Fibroblast of pulmonary artery (primary cell): ENCODE measurements around the gene TBC1D32.
"Not testable (repeated sequence)": the region's sequence is repeated elsewhere in the genome, so short reads cannot be mapped to it uniquely, and the experiment has no call there.

ENCODE experiments used
- DNase-seq: peaks from one replicate; pipeline ENCODE4 v3.0.0-alpha.2; 2010; ENCODE audit warnings: low read depth
- H3K4me3 ChIP-seq: replicated peaks from 2 replicates; pipeline ENCODE4 v1.5.1; 2011; ENCODE audit warnings: low read depth, mild to moderate bottlenecking, control low read depth, low read length, moderate library complexity
- TF ChIP-seq, protein P1 (sequence below): IDR thresholded peaks from 2 replicates; pipeline ENCODE4 v1.5.1; 2011; ENCODE audit warnings: mild to moderate bottlenecking, control low read depth, low read length, inconsistent platforms; ENCODE audit errors: missing control alignments

TBC1D32 gene

GRCh38 chr6:121305957-121306607 lies 28.2 kb downstream of the TBC1D32 start:
- TF ChIP-seq, protein P1, sequence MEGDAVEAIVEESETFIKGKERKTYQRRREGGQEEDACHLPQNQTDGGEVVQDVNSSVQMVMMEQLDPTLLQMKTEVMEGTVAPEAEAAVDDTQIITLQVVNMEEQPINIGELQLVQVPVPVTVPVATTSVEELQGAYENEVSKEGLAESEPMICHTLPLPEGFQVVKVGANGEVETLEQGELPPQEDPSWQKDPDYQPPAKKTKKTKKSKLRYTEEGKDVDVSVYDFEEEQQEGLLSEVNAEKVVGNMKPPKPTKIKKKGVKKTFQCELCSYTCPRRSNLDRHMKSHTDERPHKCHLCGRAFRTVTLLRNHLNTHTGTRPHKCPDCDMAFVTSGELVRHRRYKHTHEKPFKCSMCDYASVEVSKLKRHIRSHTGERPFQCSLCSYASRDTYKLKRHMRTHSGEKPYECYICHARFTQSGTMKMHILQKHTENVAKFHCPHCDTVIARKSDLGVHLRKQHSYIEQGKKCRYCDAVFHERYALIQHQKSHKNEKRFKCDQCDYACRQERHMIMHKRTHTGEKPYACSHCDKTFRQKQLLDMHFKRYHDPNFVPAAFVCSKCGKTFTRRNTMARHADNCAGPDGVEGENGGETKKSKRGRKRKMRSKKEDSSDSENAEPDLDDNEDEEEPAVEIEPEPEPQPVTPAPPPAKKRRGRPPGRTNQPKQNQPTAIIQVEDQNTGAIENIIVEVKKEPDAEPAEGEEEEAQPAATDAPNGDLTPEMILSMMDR = peak; percentile 61
- H3K4me3 ChIP-seq = no peak overlapping the region
- DNase-seq = peak; percentile 63

GRCh38 chr6:121302882-121303281 lies 31.4 kb downstream of the TBC1D32 start:
- no peak for DNase-seq
- H3K4me3 ChIP-seq = no peak overlapping the region
- TF ChIP-seq, protein P1 = no peak

DNA sequence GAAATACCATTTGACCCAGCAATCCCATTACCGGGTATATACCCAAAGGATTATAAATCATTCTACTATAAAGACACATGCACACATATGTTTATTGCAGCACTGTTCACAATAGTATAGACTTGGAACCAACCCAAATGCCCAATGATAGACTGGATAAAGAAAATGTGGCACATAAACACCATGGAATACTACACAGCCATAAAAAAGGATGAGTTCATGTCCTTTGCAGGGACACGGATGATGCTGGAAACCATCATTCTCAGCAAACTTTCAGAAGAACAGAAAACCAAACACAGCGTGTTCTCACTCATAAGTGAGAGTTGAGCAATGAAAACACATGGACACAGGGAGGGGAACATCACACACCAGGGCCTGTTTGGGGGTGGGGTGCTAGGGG lies 33.1 kb downstream of the TBC1D32 start:
- DNase-seq, H3K4me3 ChIP-seq: not testable (repeated sequence)

DNA sequence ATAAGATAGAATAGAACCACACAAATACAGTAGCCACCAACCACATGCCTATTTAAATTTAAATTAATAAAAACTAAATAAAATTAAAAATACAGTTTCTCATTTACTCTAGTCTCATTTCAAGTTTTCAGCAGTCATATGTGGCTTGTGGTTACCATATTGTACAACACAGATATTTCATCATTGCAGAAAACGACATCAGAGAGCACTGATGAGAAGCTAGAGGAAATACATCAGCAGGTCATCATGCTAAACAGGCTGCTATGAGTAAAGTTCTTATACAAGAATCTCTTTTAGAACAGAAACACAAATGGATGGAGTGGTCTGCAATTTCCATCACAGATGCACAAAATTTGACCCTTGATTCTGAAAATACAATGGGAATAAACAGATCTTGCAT lies 36.6 kb downstream of the TBC1D32 start:
- H3K4me3 ChIP-seq = no peak overlapping the region
- peak; percentile 49 for DNase-seq
- TF ChIP-seq, protein P1 = no peak

GRCh38 chr6:121285041-121285440 lies 49.2 kb downstream of the TBC1D32 start:
- TF ChIP-seq, protein P1 = no peak
- peak; percentile 62 for DNase-seq
- H3K4me3 ChIP-seq = no peak overlapping the region

DNA sequence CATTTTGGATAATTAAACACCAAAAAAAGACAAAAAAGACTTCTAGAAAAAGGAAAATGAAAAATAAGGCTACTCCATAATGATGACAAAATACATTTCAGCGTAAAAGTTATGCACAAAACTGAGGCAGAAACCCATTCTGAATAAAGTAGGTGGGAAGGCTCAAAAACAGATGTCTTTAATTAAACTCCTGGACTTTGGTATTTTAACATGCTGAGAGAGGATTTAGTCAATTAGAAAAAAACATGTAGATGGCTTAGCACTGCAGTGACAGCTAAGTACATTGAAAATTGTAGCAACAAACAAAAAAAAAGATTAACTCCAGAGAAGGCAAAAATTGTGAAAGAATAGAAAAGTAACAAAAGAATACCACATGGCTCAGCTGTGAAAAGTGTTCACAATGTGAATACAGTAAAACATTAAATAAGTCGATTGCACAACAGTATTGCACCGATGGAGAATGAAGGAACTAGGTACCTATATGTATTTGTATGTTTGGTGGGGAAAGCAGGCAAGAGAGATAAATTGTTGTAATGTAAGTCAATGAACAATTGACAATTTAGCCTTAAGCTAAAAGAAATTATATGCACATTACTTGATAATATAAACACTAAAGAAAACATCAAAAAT lies 59.5 kb downstream of the TBC1D32 start:
- DNase-seq = no peak
- TF ChIP-seq, protein P1 = no peak
- no peak overlapping the region for H3K4me3 ChIP-seq

GRCh38 chr6:121263742-121264141 lies 70.5 kb downstream of the TBC1D32 start:
- DNase-seq = no peak
- TF ChIP-seq, protein P1 = no peak
- H3K4me3 ChIP-seq = no peak overlapping the region
